ENCODE measurements around the gene AKAP8. TPM values are rescaled to one million over a fixed set of nuclear protein-coding genes. Genes with fewer than 3 reads are reported as not detected.

The AKAP8 gene
- total RNA-seq (2021; fragmentation: NEBNext Ultra II Directional; extraction: Animal tissue kit (Norgen Biotek cat#: 25700)): 10 to 100 TPM; 22.8 to 31.2 (median 29.6) TPM
- long read RNA-seq, transcript AKAP8-201 (14 exons, 3,670 nt): major isoform, 14 of 23 reads
- long read RNA-seq, partial matches to known transcripts: 8 of 23 reads
- long read RNA-seq, other reads (novel, unspliced or antisense): 1 of 23 reads

- peaks cover 11% of the 10 kb centered on the region; the same call in 1 of the 2 replicates for H3K36me3 Mint-ChIP-seq (ENCODE audit: low read depth)
- peaks cover 16% of the 10 kb centered on the region for H3K27me3 Mint-ChIP-seq (ENCODE audit: insufficient read depth)
- no peaks in the 10 kb centered on the region for H3K9me3 Mint-ChIP-seq
- peak within 1 kb of the TSS; percentile 97 for H3K27ac Mint-ChIP-seq
- TF ChIP-seq CTCF (IDR thresholded peaks at IDR 0.05): no peak
- peak; percentile 98 for DNase-seq
- peaks cover 37% of the 10 kb centered on the region for H3K4me1 Mint-ChIP-seq (ENCODE audit: low read depth)
- H3K4me3 Mint-ChIP-seq: peak within 1 kb of the TSS; percentile 93
These were observed at the start of gene AKAP8 for GRCh38 chr19:15379083-15379998. TSS of gene AKAP8 (minus strand) at chr19:15379787. CDS start at chr19:15379731, 56 bp downstream.

GRCh38 chr19:15427991-15428471, 48.4 kb upstream of the AKAP8 start:
- H3K4me3 Mint-ChIP-seq: no peak overlapping the region
- no peak overlapping the region for H3K27ac Mint-ChIP-seq
- DNase-seq: no peak

GRCh38 chr19:15427350-15427700, 47.7 kb upstream of the AKAP8 start:
- peaks cover 43% of the 10 kb centered on the region for H3K36me3 Mint-ChIP-seq (ENCODE audit: low read depth)
- H3K4me3 Mint-ChIP-seq: no peak overlapping the region
- no peaks in the 10 kb centered on the region; the same call in 1 of the 2 replicates for H3K9me3 Mint-ChIP-seq
- no peak for DNase-seq
- peaks cover 5% of the 10 kb centered on the region for H3K27me3 Mint-ChIP-seq (ENCODE audit: insufficient read depth)
- no peak for TF ChIP-seq CTCF (IDR thresholded peaks at IDR 0.05)
- H3K27ac Mint-ChIP-seq: no peak overlapping the region
- H3K4me1 Mint-ChIP-seq (ENCODE audit: low read depth): peaks cover 15% of the 10 kb centered on the region

More at GRCh38 chr19:15427991-15428471, 48.4 kb upstream of the AKAP8 start:
- peaks cover 5% of the 10 kb centered on the region for H3K27me3 Mint-ChIP-seq (ENCODE audit: insufficient read depth)
- no peaks in the 10 kb centered on the region; the same call in 1 of the 2 replicates for H3K9me3 Mint-ChIP-seq
- TF ChIP-seq CTCF (IDR thresholded peaks at IDR 0.05): no peak
- peaks cover 37% of the 10 kb centered on the region for H3K36me3 Mint-ChIP-seq (ENCODE audit: low read depth)
- peaks cover 17% of the 10 kb centered on the region for H3K4me1 Mint-ChIP-seq (ENCODE audit: low read depth)

GRCh38 chr19:15426485-15427349, 47.1 kb upstream of the AKAP8 start:
- TF ChIP-seq CTCF (IDR thresholded peaks at IDR 0.05): no peak
- DNase-seq: no peak
- no peak overlapping the region for H3K4me3 Mint-ChIP-seq
- peaks cover 15% of the 10 kb centered on the region for H3K4me1 Mint-ChIP-seq (ENCODE audit: low read depth)
- peaks cover 3% of the 10 kb centered on the region for H3K27me3 Mint-ChIP-seq (ENCODE audit: insufficient read depth)
- H3K27ac Mint-ChIP-seq: no peak overlapping the region
- peaks cover 40% of the 10 kb centered on the region for H3K36me3 Mint-ChIP-seq (ENCODE audit: low read depth)
- H3K9me3 Mint-ChIP-seq: no peaks in the 10 kb centered on the region; the same call in 1 of the 2 replicates

GRCh38 chr19:15425321-15425950, 45.8 kb upstream of the AKAP8 start:
- Mint-ChIP-seq H3K27me3 (ENCODE audit: insufficient read depth) (no peaks in the 10 kb centered on the region; the same call in 1 of the 2 replicates), H3K4me3 (no peak overlapping the region)
- DNase-seq: no peak

More at GRCh38 chr19:15425321-15425950, 45.8 kb upstream of the AKAP8 start:
- H3K36me3 Mint-ChIP-seq (ENCODE audit: low read depth): peaks cover 34% of the 10 kb centered on the region
- H3K27ac Mint-ChIP-seq: no peak overlapping the region
- no peaks in the 10 kb centered on the region; the same call in 1 of the 2 replicates for H3K9me3 Mint-ChIP-seq
- H3K4me1 Mint-ChIP-seq (ENCODE audit: low read depth): peaks cover 3% of the 10 kb centered on the region
- no peak for TF ChIP-seq CTCF (IDR thresholded peaks at IDR 0.05)

Measured in HFFc6 (cell line).